OCI-LY3 (cell line): ENCODE data around the gene AKR1E2.

Experiments
- EZH2phosphoT487 ChIP-seq: fragments of 200-600 bp; shearing (Covaris generic); IDR thresholded peaks from 2 replicates; pipeline ENCODE4 v1.6.1; 2018; ENCODE audit warnings: antibody characterized with exemption, mixed run types, low read depth
- TF ChIP-seq, protein P1 (sequence below): fragments of 200-600, 300-600 bp; sonication (generic); IDR thresholded peaks from 2 replicates; pipeline ENCODE4 v1.5.1; 2014; ENCODE audit warnings: antibody characterized with exemption, low read length, low read depth

DNA sequence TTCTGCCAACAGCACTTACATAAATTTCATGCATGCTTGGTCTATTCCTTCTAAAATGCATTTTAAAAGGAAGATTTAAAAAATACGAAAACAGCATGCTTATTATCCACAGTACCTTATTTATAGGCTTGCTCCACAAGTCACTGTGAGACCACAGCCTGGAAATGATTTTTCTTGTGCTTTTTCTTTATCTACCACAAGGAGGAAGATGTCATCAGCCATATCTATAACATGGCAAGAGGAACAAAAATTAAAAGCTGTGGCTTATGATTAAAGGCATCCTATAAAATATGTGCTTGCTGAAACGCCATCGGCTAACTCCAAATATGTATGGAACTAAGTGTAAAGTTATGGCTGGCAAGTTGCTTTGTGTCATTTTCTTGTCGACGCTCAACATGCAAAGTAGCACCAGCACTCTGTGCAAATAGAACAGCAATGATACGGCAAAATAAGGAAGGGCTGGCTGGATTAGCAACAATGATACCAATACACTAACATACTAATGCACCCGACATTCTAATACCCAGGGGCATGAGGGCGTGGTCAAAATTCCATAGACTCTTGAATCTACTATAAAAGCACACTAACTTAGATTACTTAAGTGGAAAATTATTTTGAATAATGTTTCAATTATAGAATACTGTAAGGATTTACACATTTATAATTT lies 41.2 kb upstream of the AKR1E2 start:
- TF ChIP-seq, protein P1, sequence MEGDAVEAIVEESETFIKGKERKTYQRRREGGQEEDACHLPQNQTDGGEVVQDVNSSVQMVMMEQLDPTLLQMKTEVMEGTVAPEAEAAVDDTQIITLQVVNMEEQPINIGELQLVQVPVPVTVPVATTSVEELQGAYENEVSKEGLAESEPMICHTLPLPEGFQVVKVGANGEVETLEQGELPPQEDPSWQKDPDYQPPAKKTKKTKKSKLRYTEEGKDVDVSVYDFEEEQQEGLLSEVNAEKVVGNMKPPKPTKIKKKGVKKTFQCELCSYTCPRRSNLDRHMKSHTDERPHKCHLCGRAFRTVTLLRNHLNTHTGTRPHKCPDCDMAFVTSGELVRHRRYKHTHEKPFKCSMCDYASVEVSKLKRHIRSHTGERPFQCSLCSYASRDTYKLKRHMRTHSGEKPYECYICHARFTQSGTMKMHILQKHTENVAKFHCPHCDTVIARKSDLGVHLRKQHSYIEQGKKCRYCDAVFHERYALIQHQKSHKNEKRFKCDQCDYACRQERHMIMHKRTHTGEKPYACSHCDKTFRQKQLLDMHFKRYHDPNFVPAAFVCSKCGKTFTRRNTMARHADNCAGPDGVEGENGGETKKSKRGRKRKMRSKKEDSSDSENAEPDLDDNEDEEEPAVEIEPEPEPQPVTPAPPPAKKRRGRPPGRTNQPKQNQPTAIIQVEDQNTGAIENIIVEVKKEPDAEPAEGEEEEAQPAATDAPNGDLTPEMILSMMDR, result no peak
- no peak for TF ChIP-seq EZH2phosphoT487
